ENCODE results near the gene BIRC7. TPM values are rescaled to one million over a fixed set of nuclear protein-coding genes. Genes with fewer than 3 reads are reported as not detected.

BIRC7 gene
- total RNA-seq, 5 donors from 2014 or later (not counting 1 experiment from before 2014, with no cell fraction given): not detected

GRCh38 chr20:63223121-63223825, 12.4 kb upstream of the BIRC7 start:
- Mint-ChIP-seq H3K27me3 (peaks cover 0 to 5% of the 10 kb centered on the region in 2 donors), H3K9me3 (no peaks in the 10 kb centered on the region), H3K36me3 (no peaks in the 10 kb centered on the region), H3K4me3 (no peak overlapping the region), H3K4me1 (no peaks in the 10 kb centered on the region), H3K27ac (no peak overlapping the region)
- no peak overlapping the region for H3K4me3 ChIP-seq (ENCODE audit: control insufficient read depth in 1 of 2, extremely low read depth in 1 of 2, low read length in 1 of 2)
- H3K36me3 ChIP-seq (ENCODE audit: control insufficient read depth in 2 of 2, extremely low read depth in 1 of 2, insufficient read depth in 1 of 2, low read length in 1 of 2): no peaks in the 10 kb centered on the region
- ChIA-PET CTCF (interaction anchor here (0.6 to 2.3 kb wide), 9 partner anchors 9 to 361 kb away, joined by 3 to 6 read pairs (median 3); partner anchors contain the start of gene TCFL5 (in 1 of the 2)), POLR2A (no interaction called here)
- ATAC-seq (replicated peaks in 1 of 4) (peak; percentile 51 to 79 (median 70)), DNase-seq (peak in 21 of 35 experiments; percentile 11 to 69 (median 34))
- H3K4me1 ChIP-seq (ENCODE audit: control insufficient read depth in 1 of 2, extremely low read depth in 1 of 2, insufficient read depth in 2 of 2, low read length in 2 of 2): no peaks in the 10 kb centered on the region
- WGBS (ENCODE audit: insufficient coverage): 57% methylated on average over 12 of the region's 12 CpGs
- H3K9me3 ChIP-seq: no peaks in the 10 kb centered on the region
- no peak overlapping the region for H3K27ac ChIP-seq (ENCODE audit: low read length)
- H3K27me3 ChIP-seq (replicated peaks in 1 of 2; ENCODE audit: control insufficient read depth in 2 of 2, extremely low read depth in 1 of 2, insufficient read depth in 2 of 2, low read length in 1 of 2): peaks cover 0 to 41% of the 10 kb centered on the region in 2 experiments

GRCh38 chr20:63223826-63224207, 11.9 kb upstream of the BIRC7 start:
- Histone ChIP-seq H3K4me1 (ENCODE audit: control insufficient read depth in 1 of 2, extremely low read depth in 1 of 2, insufficient read depth in 2 of 2, low read length in 2 of 2) (no peaks in the 10 kb centered on the region), H3K4me3 (ENCODE audit: control insufficient read depth in 1 of 2, extremely low read depth in 1 of 2, low read length in 1 of 2) (no peak overlapping the region), H3K36me3 (ENCODE audit: control insufficient read depth in 2 of 2, extremely low read depth in 1 of 2, insufficient read depth in 1 of 2, low read length in 1 of 2) (no peaks in the 10 kb centered on the region), H3K9me3 (no peaks in the 10 kb centered on the region), H3K27ac (ENCODE audit: low read length) (no peak overlapping the region), H3K27me3 (replicated peaks in 1 of 2; ENCODE audit: control insufficient read depth in 2 of 2, extremely low read depth in 1 of 2, insufficient read depth in 2 of 2, low read length in 1 of 2) (peaks cover 0 to 42% of the 10 kb centered on the region in 2 experiments)
- DNase-seq (no peak), ATAC-seq (replicated peaks in 1 of 4) (no peak)
- Mint-ChIP-seq H3K4me3 (no peak overlapping the region), H3K36me3 (no peaks in the 10 kb centered on the region), H3K4me1 (no peaks in the 10 kb centered on the region), H3K27ac (no peak overlapping the region), H3K27me3 (peaks cover 0 to 5% of the 10 kb centered on the region in 2 donors), H3K9me3 (no peaks in the 10 kb centered on the region)
- ChIA-PET CTCF (interaction anchor here (0.5 to 2.3 kb wide), 11 partner anchors 9 to 361 kb away, joined by 3 to 7 read pairs (median 3); no protein-coding TSS in a partner anchor), POLR2A (no interaction called here)
- 70% methylated on average over 3 of the region's 6 CpGs for WGBS (ENCODE audit: insufficient coverage)

- peaks cover 6 to 12% of the 10 kb centered on the region in 2 donors for H3K27me3 Mint-ChIP-seq
- no peaks in the 10 kb centered on the region for H3K4me1 Mint-ChIP-seq
- H3K36me3 ChIP-seq (ENCODE audit: control insufficient read depth in 2 of 2, extremely low read depth in 1 of 2, insufficient read depth in 1 of 2, low read length in 1 of 2): no peaks in the 10 kb centered on the region
- no peaks in the 10 kb centered on the region for H3K9me3 ChIP-seq
- POLR2A ChIA-PET: interaction anchor here in 1 of 2 donors (0.6 kb wide), 1 partner anchor 838 kb away, joined by 7 read pairs; the partner anchor contains the start of gene RPS21
- no peaks in the 10 kb centered on the region for H3K9me3 Mint-ChIP-seq
- no peak overlapping the region for H3K4me3 ChIP-seq (ENCODE audit: control insufficient read depth in 1 of 2, extremely low read depth in 1 of 2, low read length in 1 of 2)
- no peak for ATAC-seq (replicated peaks in 1 of 4)
- DNase-seq: no peak
- CTCF ChIA-PET: interaction anchor here (0.5 to 2.3 kb wide), 7 partner anchors 8 to 157 kb away, joined by 3 to 7 read pairs (median 3); no protein-coding TSS in a partner anchor
- H3K4me1 ChIP-seq (ENCODE audit: control insufficient read depth in 1 of 2, extremely low read depth in 1 of 2, insufficient read depth in 2 of 2, low read length in 2 of 2): no peaks in the 10 kb centered on the region
- peaks cover 2 to 43% of the 10 kb centered on the region in 2 experiments for H3K27me3 ChIP-seq (replicated peaks in 1 of 2; ENCODE audit: control insufficient read depth in 2 of 2, extremely low read depth in 1 of 2, insufficient read depth in 2 of 2, low read length in 1 of 2)
- 53% methylated on average over 14 of the region's 16 CpGs for WGBS (ENCODE audit: insufficient coverage)
- H3K36me3 Mint-ChIP-seq: no peaks in the 10 kb centered on the region
- H3K27ac ChIP-seq (ENCODE audit: low read length): no peak overlapping the region
- H3K4me3 Mint-ChIP-seq: no peak overlapping the region
- H3K27ac Mint-ChIP-seq: no peak overlapping the region
Observed at GRCh38 chr20:63224412-63225081, 11.2 kb upstream of the BIRC7 start.

GRCh38 chr20:63225082-63225454, 10.6 kb upstream of the BIRC7 start:
- H3K36me3 ChIP-seq (ENCODE audit: control insufficient read depth in 2 of 2, extremely low read depth in 1 of 2, insufficient read depth in 1 of 2, low read length in 1 of 2): no peaks in the 10 kb centered on the region
- H3K36me3 Mint-ChIP-seq: no peaks in the 10 kb centered on the region
- ChIA-PET POLR2A (interaction anchor here in 1 of 2 donors (0.6 kb wide), 1 partner anchor 838 kb away, joined by 7 read pairs; the partner anchor contains the start of gene RPS21), CTCF (interaction anchor here (1.1 to 2.3 kb wide), 2 partner anchors 8 to 13 kb away, joined by 3 to 4 read pairs; no protein-coding TSS in a partner anchor)
- H3K4me3 Mint-ChIP-seq: no peak overlapping the region
- ATAC-seq (replicated peaks in 1 of 4): no peak
- no peaks in the 10 kb centered on the region for H3K4me1 Mint-ChIP-seq
- no peaks in the 10 kb centered on the region for H3K4me1 ChIP-seq (ENCODE audit: control insufficient read depth in 1 of 2, extremely low read depth in 1 of 2, insufficient read depth in 2 of 2, low read length in 2 of 2)
- no peak overlapping the region for H3K27ac Mint-ChIP-seq
- DNase-seq: no peak
- H3K27me3 Mint-ChIP-seq: peaks cover 11 to 17% of the 10 kb centered on the region in 2 donors
- 25% methylated on average over 5 of the region's 7 CpGs for WGBS (ENCODE audit: insufficient coverage)
- H3K9me3 Mint-ChIP-seq: no peaks in the 10 kb centered on the region
- H3K27ac ChIP-seq (ENCODE audit: low read length): no peak overlapping the region
- H3K27me3 ChIP-seq (replicated peaks in 1 of 2; ENCODE audit: control insufficient read depth in 2 of 2, extremely low read depth in 1 of 2, insufficient read depth in 2 of 2, low read length in 1 of 2): peaks cover 5 to 43% of the 10 kb centered on the region in 2 experiments
- no peak overlapping the region for H3K4me3 ChIP-seq (ENCODE audit: control insufficient read depth in 1 of 2, extremely low read depth in 1 of 2, low read length in 1 of 2)
- no peaks in the 10 kb centered on the region for H3K9me3 ChIP-seq

- Histone ChIP-seq H3K27me3 (replicated peaks in 1 of 2; ENCODE audit: control insufficient read depth in 2 of 2, extremely low read depth in 1 of 2, insufficient read depth in 2 of 2, low read length in 1 of 2) (peaks cover 10 to 44% of the 10 kb centered on the region in 2 experiments), H3K4me1 (ENCODE audit: control insufficient read depth in 1 of 2, extremely low read depth in 1 of 2, insufficient read depth in 2 of 2, low read length in 2 of 2) (peaks cover 0 to 2% of the 10 kb centered on the region in 2 experiments), H3K36me3 (ENCODE audit: control insufficient read depth in 2 of 2, extremely low read depth in 1 of 2, insufficient read depth in 1 of 2, low read length in 1 of 2) (no peaks in the 10 kb centered on the region), H3K9me3 (no peaks in the 10 kb centered on the region), H3K4me3 (ENCODE audit: control insufficient read depth in 1 of 2, extremely low read depth in 1 of 2, low read length in 1 of 2) (no peak overlapping the region), H3K27ac (ENCODE audit: low read length) (no peak overlapping the region)
- ATAC-seq (replicated peaks in 1 of 4) (no peak), DNase-seq (no peak)
- 88% methylated on average over 12 of the region's 19 CpGs for WGBS (ENCODE audit: insufficient coverage)
- Mint-ChIP-seq H3K27ac (no peak overlapping the region), H3K9me3 (no peaks in the 10 kb centered on the region), H3K36me3 (no peaks in the 10 kb centered on the region), H3K27me3 (peaks cover 21 to 24% of the 10 kb centered on the region in 2 donors), H3K4me1 (peaks cover 0 to 4% (median 0%) of the 10 kb centered on the region in 3 donors), H3K4me3 (no peak overlapping the region)
- ChIA-PET CTCF (interaction anchor here in 1 of 2 donors (0.7 kb wide), 1 partner anchor 623 kb away, joined by 3 read pairs; no protein-coding TSS in a partner anchor), POLR2A (no interaction called here)
Observed at GRCh38 chr20:63226042-63226943, 9.4 kb upstream of the BIRC7 start.
